K562 (cell line): Measurements from ENCODE around the gene MTHFD2. TPM values are rescaled to one million over a fixed set of nuclear protein-coding genes. Genes with fewer than 3 reads are reported as not detected.

Experiments used
- BHLHE40 ChIP-seq: IDR thresholded peaks from 2 replicates; pipeline ENCODE4 v1.6.1; 2011; ENCODE audit warnings: low read length, improper control_type of control experiment
- CBFB ChIP-seq: sonication (generic); formaldehyde crosslinking; IDR thresholded peaks from 2 replicates; pipeline ENCODE4 v1.4.0; 2020; ENCODE audit warnings: mild to moderate bottlenecking, missing genetic modification reagents
- ERF ChIP-seq: fragments of 450-650 bp; formaldehyde crosslinking; IDR thresholded peaks from 2 replicates; pipeline ENCODE4 v1.4.0; 2020; ENCODE audit warnings: mild to moderate bottlenecking, mixed read lengths
- FOXK2 ChIP-seq, 2 experiments: fragments of 450-650 bp; IDR thresholded peaks in 1 of 2; conservative IDR thresholded peaks in 1 of 2; 2 replicates each; pipeline ENCODE4 v1.6.1; 2016; ENCODE audit warnings: low read depth in 2 of 2, mild to moderate bottlenecking in 1 of 2
- GATAD2B ChIP-seq: fragments of 450-650 bp; IDR thresholded peaks from 2 replicates; pipeline ENCODE4 v1.6.1; 2017; ENCODE audit warnings: mild to moderate bottlenecking, borderline replicate concordance
- HDGF ChIP-seq: fragments of 450-650 bp; IDR thresholded peaks from 2 replicates; pipeline ENCODE4 v1.6.1; 2016
- HMG20B ChIP-seq: fragments of 250-450 bp; sonication (Bioruptor Pico); IDR thresholded peaks from 2 replicates; pipeline ENCODE4 v1.5.0; 2021; ENCODE audit warnings: mild to moderate bottlenecking
- HNRNPL ChIP-seq: fragments of 200-400 bp; formaldehyde crosslinking; IDR thresholded peaks from 2 replicates; pipeline ENCODE4 v1.6.1; 2017; ENCODE audit warnings: low read depth, mild to moderate bottlenecking, low read length
- NEUROD1 ChIP-seq: fragments of 150-350 bp; IDR thresholded peaks from 2 replicates; pipeline ENCODE4 v1.6.1; 2014; ENCODE audit warnings: borderline replicate concordance, low read length, low read depth; ENCODE audit not compliant: partially characterized antibody
- OTX1 ChIP-seq: fragments of 450-650 bp; formaldehyde crosslinking; IDR thresholded peaks from 2 replicates; pipeline ENCODE4 v1.4.0; 2022; ENCODE audit warnings: mild to moderate bottlenecking
- PHF21A ChIP-seq: fragments of 450-650 bp; IDR thresholded peaks from 2 replicates; pipeline ENCODE4 v1.6.1; 2017; ENCODE audit warnings: low read depth, borderline replicate concordance
- SUPT5H ChIP-seq: fragments of 450-650 bp; IDR thresholded peaks from 2 replicates; pipeline ENCODE4 v1.6.1; 2016
- TEAD2 ChIP-seq: fragments of 450-650 bp; IDR thresholded peaks from 2 replicates; pipeline ENCODE4 v1.6.1; 2016; ENCODE audit warnings: missing genetic modification characterization, control low read depth, missing compliant biosample characterization
- U2AF2 ChIP-seq: fragments of 200-400 bp; formaldehyde crosslinking; optimal IDR thresholded peaks from 2 replicates; pipeline ENCODE3; 2017; ENCODE audit warnings: low read depth, mild to moderate bottlenecking, low read length
- ZC3H11A ChIP-seq: IDR thresholded peaks from 2 replicates; pipeline ENCODE4 v1.6.1; 2012; ENCODE audit warnings: low read depth, low read length, improper control_type of control experiment
- ZNF165 ChIP-seq: fragments of 250-450 bp; sonication (Bioruptor Pico); IDR thresholded peaks from 2 replicates; pipeline ENCODE4 v1.4.0; 2020; ENCODE audit warnings: borderline replicate concordance
- ZNF184 ChIP-seq: sonication (generic); formaldehyde crosslinking; IDR thresholded peaks from 2 replicates; pipeline ENCODE4 v1.5.0; 2020; ENCODE audit warnings: missing genetic modification reagents
- polyA plus RNA-seq, 8 experiments: library from polyadenylated mRNA; depleted of rRNA in 4 of 8; stranded (reverse) in 5 of 8; unstranded in 3 of 8; fragments of >200 nt; fragmentation: Nextera tagmentation in 2 of 8; fragmentation: Illumina TruSeq in 1 of 8; extraction: Ambion mirVana in 2 of 8; extraction: Trizol in 1 of 8; gene quantifications; 2 replicates each; pipeline versions ENCODE4 v1.2.1 to v1.2.3, GENCODE V29; 2011 to 2014; ENCODE audit warnings: inconsistent platforms in 1 of 8, missing spikeins in 1 of 8
- total RNA-seq, 7 experiments: library from RNA; depleted of rRNA in 6 of 7; stranded (reverse); fragments of >200 nt in 6 of 7; fragmentation: Illumina TruSeq in 2 of 7; extraction: Trizol in 2 of 7; gene quantifications; 2 replicates each; pipeline versions ENCODE4 v1.2.1 to v1.2.3, GENCODE V29; 2011 to 2021; ENCODE audit warnings: low replicate concordance in 1 of 7
- TF ChIP-seq, protein P1 (sequence below): fragments of 450-650 bp; IDR thresholded peaks from 2 replicates; pipeline ENCODE4 v1.6.1; 2018; ENCODE audit not compliant: partially characterized antibody
- TF ChIP-seq, protein P2 (sequence below): fragments of 250-450 bp; sonication (Bioruptor Pico); IDR thresholded peaks from 2 replicates; pipeline ENCODE4 v1.6.1; 2021; ENCODE audit warnings: mild to moderate bottlenecking
- TF ChIP-seq, protein P3 (sequence below), 3 experiments: fragments of 200-800 bp in 1 of 3; sonication (Bioruptor generic) in 1 of 3; sonication (generic) in 1 of 3; formaldehyde crosslinking in 1 of 3; IDR thresholded peaks; 2 replicates each; pipeline versions ENCODE4 v1.6.1 to v1.8.0; 2016 to 2022; ENCODE audit warnings: mild to moderate bottlenecking in 2 of 3, missing compliant biosample characterization in 2 of 3, missing genetic modification characterization in 2 of 3, missing genetic modification reagents in 1 of 3
- TF ChIP-seq, protein P4 (sequence below), 3 experiments: IDR thresholded peaks in 2 of 3; conservative IDR thresholded peaks in 1 of 3; 2 replicates each; pipeline ENCODE4 v1.5.1; 2011 to 2012; ENCODE audit warnings: low read length in 3 of 3, mild to moderate bottlenecking in 3 of 3, control low read depth in 2 of 3, improper control_type of control experiment in 1 of 3, inconsistent platforms in 1 of 3, low read depth in 1 of 3, mixed read lengths in 1 of 3, moderate library complexity in 1 of 3; ENCODE audit not compliant: insufficient read depth in 2 of 3
- TF ChIP-seq, protein P5 (sequence below): fragments of 250-450 bp; sonication (Bioruptor Pico); IDR thresholded peaks from 2 replicates; pipeline ENCODE4 v1.4.0; 2020

MTHFD2 gene
- total and polyA plus RNA-seq, 9 of the 15 experiments (the other 6 are each of a cell fraction or from before 2014, with no cell fraction given) = 113 to 520 (median 234) TPM

DNA sequence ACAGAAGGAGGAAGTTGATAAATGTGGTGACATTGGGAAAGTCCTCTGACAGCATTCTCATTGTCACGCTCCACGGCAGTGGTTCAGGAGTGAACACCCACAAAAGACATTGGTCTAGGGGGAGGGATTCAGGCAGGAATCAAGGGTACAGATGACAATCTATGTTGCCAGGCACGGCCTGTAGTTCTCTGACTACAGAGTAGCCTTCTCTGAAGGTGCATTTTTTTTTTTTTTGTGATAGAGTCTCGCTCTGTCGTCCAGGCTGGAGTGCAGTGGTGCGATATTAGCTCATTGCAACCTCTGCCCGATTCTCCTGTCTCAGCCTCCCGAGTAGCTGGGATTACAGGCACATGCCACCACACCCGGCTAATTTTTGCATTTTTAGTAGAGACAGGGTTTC is 12.4 kb upstream of the MTHFD2 start (continued):
- TF ChIP-seq CBFB (CRISPR knock-in tag) (no peak), U2AF2 (no peak), GATAD2B (peak; percentile 36; the same call in 1 of the 2 replicates), TEAD2 (no peak), SUPT5H (no peak; the same call in 1 of the 2 replicates), PHF21A (no peak), OTX1 (CRISPR knock-in tag) (no peak), FOXK2 (conservative IDR thresholded peaks at IDR 0.05 in 1 of 2, IDR thresholded peaks at IDR 0.05 in 1 of 2; ENCODE audit: low read depth in 2 of 2) (peak; percentile 31 to 44; a peak in 1 of 4 replicates), HMG20B (CRISPR knock-in tag) (no peak), ZNF165 (CRISPR knock-in tag) (no peak), ZNF184 (CRISPR knock-in tag) (no peak), HDGF (no peak), ERF (CRISPR knock-in tag) (0 out of 2 replicates have a peak, but pooled peaks have one; percentile 17), HNRNPL (no peak), ZC3H11A (no peak), BHLHE40 (peak; percentile 73), NEUROD1 (peak; percentile 26)
- TF ChIP-seq, protein P1, sequence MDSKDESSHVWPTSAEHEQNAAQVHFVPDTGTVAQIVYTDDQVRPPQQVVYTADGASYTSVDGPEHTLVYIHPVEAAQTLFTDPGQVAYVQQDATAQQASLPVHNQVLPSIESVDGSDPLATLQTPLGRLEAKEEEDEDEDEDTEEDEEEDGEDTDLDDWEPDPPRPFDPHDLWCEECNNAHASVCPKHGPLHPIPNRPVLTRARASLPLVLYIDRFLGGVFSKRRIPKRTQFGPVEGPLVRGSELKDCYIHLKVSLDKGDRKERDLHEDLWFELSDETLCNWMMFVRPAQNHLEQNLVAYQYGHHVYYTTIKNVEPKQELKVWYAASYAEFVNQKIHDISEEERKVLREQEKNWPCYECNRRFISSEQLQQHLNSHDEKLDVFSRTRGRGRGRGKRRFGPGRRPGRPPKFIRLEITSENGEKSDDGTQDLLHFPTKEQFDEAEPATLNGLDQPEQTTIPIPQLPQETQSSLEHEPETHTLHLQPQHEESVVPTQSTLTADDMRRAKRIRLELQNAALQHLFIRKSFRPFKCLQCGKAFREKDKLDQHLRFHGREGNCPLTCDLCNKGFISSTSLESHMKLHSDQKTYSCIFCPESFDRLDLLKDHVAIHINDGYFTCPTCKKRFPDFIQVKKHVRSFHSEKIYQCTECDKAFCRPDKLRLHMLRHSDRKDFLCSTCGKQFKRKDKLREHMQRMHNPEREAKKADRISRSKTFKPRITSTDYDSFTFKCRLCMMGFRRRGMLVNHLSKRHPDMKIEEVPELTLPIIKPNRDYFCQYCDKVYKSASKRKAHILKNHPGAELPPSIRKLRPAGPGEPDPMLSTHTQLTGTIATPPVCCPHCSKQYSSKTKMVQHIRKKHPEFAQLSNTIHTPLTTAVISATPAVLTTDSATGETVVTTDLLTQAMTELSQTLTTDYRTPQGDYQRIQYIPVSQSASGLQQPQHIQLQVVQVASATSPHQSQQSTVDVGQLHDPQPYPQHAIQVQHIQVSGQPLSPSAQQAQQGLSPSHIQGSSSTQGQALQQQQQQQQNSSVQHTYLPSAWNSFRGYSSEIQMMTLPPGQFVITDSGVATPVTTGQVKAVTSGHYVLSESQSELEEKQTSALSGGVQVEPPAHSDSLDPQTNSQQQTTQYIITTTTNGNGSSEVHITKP = peak; percentile 37
- TF ChIP-seq, protein P2, sequence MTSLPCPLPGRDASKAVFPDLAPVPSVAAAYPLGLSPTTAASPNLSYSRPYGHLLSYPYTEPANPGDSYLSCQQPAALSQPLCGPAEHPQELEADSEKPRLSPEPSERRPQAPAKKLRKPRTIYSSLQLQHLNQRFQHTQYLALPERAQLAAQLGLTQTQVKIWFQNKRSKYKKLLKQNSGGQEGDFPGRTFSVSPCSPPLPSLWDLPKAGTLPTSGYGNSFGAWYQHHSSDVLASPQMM = no peak
- TF ChIP-seq, protein P3, sequence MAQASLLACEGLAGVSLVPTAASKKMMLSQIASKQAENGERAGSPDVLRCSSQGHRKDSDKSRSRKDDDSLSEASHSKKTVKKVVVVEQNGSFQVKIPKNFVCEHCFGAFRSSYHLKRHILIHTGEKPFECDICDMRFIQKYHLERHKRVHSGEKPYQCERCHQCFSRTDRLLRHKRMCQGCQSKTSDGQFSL (CRISPR knock-in tag; IDR thresholded peaks at IDR 0.05) = no peak
- TF ChIP-seq, protein P3 (tag; IDR thresholded peaks at IDR 0.05) = no peak
- TF ChIP-seq, protein P4, sequence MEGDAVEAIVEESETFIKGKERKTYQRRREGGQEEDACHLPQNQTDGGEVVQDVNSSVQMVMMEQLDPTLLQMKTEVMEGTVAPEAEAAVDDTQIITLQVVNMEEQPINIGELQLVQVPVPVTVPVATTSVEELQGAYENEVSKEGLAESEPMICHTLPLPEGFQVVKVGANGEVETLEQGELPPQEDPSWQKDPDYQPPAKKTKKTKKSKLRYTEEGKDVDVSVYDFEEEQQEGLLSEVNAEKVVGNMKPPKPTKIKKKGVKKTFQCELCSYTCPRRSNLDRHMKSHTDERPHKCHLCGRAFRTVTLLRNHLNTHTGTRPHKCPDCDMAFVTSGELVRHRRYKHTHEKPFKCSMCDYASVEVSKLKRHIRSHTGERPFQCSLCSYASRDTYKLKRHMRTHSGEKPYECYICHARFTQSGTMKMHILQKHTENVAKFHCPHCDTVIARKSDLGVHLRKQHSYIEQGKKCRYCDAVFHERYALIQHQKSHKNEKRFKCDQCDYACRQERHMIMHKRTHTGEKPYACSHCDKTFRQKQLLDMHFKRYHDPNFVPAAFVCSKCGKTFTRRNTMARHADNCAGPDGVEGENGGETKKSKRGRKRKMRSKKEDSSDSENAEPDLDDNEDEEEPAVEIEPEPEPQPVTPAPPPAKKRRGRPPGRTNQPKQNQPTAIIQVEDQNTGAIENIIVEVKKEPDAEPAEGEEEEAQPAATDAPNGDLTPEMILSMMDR (IDR thresholded peaks at IDR 0.05 in 2 of 3, conservative IDR thresholded peaks at IDR 0.05 in 1 of 3; ENCODE audit: insufficient read depth in 2 of 3, low read depth in 1 of 3, low read length in 3 of 3) = no peak
- TF ChIP-seq, protein P5, sequence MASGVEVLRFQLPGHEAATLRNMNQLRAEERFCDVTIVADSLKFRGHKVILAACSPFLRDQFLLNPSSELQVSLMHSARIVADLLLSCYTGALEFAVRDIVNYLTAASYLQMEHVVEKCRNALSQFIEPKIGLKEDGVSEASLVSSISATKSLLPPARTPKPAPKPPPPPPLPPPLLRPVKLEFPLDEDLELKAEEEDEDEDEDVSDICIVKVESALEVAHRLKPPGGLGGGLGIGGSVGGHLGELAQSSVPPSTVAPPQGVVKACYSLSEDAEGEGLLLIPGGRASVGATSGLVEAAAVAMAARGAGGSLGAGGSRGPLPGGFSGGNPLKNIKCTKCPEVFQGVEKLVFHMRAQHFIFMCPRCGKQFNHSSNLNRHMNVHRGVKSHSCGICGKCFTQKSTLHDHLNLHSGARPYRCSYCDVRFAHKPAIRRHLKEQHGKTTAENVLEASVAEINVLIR (CRISPR knock-in tag) = no peak
